Measurements from ENCODE around the gene CCND2.

Gene CCND2

DNA sequence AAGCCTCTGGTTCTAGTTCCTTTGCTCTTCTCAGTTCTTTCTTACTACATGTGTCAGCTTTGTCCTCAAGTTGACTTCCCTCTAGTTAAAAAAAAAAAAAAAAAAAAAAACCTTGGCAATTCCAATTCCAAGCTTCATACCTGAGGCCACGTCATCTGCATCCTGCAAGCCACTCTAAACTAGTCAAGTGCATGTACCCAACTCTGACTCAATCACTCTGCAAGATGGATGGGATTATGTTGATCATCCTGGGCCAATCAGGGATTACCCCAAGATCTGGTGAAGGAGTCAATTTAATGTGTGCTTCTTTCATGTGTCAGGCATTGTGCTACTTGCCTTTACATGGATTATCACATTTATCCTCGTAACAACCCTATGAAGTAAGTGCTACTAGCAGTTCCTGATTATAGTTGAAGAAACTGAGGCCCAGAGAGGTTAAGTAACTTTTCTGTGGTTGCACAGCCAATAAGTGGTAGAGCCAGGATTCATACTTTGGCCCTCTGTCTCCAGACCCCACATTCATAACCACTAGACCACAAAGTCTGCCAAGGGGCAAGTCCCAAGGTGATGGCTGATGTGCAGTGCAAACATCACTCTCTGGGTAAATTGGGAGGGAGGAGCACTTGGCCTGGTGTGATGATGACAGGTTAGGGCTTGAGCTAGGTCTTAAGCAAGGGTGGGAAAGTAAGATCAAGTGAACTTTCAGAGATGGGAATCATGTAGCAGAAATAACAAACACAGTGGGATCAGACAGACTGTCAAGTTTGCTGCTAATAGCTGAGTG is 17.3 kb upstream of the CCND2 start:
- no peak for DNase-seq (ENCODE audit: low read depth, low spot score)

DNA sequence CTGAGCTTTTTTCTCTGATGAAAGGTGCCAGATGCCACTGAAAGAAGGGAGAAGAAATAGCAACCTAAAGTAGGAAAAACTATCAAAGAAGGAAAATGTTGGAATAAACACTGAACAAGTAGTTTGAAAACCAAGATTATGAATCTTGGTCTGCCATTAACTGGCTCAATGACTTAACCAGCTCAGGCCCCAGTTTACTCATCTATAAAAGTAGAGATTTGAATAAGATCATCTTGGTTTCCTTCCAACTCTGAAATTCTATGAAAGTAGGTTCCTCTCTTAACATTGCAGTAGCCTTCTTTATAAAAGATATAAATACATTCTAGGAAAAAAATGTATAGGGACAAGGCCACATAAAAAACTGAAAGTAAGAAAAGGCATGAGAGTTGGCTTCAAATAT is 16.1 kb upstream of the CCND2 start:
- DNase-seq (ENCODE audit: low read depth, low spot score): no peak

DNA sequence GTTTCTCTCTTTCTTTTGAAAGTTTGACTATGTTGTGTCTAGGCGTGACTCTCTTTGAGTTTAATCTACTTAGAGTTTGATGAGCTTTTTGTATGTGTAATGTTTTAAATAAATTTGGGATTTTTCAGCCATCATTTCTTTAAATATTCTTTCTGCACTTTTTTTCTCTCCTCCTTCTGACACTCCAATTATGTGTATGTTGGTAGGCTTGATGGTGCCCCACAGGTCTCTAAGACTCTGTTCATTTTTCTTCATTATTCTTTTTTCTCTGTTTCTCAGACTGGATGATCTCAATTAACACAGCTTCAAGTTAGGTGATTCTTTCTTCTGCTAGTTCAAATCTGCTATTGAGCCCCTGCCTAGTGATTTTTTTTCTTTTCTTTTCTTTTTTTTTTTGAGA is 14.5 kb upstream of the CCND2 start:
- no peak for DNase-seq (ENCODE audit: low read depth, low spot score)

DNA sequence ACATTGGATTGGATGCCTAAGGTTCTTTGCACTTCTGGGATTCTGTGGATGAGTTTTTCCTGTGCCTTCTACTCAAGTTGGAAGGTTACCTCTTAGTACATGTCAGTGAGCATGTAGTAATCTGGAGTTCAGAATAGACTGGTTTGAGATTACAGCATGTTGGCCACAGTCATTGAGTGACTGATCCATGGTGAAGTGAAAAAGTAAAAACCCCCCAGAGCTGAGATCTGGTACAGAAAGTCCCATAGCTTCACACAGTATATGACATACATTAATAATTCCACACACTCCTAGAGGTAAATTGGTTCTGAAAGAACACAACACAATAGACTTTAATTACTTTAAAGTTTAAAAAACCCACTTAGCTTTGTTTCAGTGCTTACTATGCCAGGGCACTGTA is 11.9 kb upstream of the CCND2 start:
- DNase-seq (ENCODE audit: low read depth, low spot score): no peak

DNA sequence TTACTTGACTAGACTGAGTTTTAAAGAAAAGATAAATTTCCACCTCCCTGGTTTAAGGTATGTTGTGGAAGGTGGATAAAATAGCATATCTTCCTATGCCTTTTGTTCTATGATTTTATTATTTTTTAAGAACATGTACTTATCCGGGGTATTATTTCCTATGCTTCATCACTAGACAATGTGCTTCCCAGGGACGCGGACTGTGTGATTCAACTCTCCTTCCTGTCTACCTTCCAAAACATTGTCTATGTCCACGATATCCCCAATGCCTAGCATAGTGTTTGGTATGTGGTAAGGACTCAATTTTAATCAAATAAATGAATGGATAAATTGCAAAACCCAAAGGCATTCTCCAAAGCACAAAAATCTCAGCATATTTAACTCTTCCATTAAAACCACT is 8.3 kb upstream of the CCND2 start:
- DNase-seq (ENCODE audit: low read depth, low spot score): no peak

DNA sequence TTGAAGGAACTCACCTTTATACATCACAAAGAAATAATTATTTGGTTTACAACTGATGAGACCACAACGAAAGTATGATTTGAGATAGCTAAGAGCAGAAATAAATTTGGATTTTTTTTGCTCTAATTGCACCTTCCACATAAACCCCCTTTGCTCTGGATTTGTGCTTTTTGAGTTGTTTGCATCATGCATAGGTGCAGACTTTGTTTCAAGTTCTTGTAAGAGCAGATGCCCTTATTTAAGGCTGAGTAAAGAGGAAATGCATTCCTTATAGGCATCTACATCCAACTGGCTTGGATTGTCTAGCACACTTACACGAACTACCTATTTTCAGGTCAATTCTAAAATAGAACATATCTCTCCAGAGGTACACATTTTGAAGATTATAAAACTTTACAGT is 6.6 kb upstream of the CCND2 start:
- DNase-seq (ENCODE audit: low read depth, low spot score): no peak

DNA sequence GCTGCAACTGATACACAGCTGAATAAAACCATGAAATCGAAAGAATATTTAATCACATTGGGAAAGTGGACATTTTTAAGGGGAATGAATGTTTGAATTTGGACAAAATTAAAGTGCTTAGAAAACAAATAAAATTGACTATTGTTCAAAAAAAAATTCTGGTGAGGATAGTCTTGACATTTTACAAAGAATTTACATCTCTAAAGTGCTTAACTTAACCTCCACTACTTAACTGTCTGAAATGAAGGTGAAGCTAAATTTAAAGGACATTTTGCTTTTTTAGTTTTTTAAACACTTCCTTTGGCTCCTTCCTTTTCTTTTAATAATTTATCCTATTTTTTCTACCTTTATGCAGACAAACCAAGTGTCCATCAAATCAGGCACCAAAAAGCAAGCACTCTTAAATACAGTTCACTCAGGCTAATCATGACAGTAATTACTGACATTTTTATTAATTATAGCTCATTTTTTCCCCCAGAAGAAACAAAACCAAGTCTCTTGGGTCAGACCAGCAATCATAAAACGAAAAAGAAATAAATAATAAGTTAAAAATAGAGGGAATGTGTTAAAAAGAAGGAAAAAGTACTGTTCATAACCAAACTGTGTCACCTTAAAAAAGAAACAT is 5.7 kb upstream of the CCND2 start:
- DNase-seq (ENCODE audit: low read depth, low spot score): no peak

DNA sequence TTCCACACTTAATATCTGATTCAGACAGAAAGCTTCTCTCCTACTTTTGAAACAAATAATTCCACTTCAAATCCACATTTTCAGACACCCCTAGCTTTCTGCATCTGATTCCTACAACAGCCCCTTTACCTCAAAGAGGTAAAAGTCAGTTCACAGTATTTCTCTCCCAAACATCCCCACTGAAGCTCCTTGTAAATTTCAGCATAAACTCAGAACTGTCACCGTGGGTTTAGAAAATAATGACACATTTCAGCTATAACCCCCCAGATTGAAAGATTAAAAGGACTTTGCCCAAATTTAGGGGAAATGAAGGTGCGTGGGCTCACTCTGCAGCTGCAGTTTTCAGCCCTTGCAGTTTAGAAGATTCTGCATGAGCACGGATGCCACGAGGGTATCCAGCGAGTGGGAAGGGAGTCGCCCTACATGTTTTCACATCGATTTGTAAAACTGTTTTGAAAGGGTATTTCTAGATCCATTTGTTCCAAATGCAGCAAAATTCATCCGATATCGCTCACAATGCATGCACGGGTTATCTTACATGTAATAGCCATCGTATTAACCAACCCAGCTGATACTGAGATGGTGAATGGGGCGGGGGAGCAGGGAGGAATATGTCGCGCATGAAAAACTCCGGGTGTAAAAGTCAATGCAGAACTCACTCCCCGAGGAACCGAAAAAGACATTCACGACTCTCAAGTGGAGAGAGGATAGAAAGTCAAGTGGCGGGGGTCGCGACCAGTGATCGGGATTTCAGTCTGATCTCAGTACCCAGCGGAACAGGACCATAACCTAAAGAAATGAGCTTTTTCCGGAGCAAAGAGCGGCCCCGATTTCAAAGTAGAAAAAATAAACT is 5.0 kb upstream of the CCND2 start:
- no peak for DNase-seq (ENCODE audit: low read depth, low spot score)

DNA sequence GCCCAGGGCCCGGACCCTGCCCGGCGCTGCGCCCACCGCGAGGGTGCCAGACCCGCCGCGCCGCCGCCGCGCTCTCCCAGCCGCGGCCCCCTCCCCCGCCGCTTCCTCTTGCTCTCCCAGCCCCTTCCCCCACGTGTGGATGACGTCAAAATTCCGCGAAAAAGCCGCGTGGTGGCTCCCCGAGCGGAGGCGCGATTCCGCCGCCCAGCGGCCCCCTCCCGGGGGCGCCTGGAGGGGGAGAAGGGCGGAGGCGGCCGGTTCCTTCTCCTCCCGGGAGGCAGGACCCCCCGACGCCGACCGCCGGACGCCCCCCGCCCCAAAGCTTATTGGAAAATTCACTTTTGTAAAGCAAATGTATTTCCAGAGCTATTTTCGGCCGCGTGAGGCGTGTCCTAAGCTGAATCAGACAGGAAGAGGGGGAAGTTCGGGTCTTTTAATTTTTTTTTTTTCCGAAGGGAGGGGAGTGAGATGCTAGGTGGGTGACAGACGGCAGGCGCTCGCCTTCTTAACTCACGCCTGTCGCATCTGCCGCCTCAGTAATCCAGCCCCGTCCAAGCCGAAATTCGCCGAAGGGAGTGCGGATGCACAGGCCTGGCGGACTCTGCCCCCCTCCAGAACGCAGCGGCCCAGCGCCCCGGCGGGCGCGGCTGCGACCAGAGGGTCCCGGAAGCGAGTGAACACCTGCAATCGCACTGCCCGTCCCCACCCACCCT is 4.1 kb upstream of the CCND2 start:
- DNase-seq (ENCODE audit: low read depth, low spot score): no peak

DNA sequence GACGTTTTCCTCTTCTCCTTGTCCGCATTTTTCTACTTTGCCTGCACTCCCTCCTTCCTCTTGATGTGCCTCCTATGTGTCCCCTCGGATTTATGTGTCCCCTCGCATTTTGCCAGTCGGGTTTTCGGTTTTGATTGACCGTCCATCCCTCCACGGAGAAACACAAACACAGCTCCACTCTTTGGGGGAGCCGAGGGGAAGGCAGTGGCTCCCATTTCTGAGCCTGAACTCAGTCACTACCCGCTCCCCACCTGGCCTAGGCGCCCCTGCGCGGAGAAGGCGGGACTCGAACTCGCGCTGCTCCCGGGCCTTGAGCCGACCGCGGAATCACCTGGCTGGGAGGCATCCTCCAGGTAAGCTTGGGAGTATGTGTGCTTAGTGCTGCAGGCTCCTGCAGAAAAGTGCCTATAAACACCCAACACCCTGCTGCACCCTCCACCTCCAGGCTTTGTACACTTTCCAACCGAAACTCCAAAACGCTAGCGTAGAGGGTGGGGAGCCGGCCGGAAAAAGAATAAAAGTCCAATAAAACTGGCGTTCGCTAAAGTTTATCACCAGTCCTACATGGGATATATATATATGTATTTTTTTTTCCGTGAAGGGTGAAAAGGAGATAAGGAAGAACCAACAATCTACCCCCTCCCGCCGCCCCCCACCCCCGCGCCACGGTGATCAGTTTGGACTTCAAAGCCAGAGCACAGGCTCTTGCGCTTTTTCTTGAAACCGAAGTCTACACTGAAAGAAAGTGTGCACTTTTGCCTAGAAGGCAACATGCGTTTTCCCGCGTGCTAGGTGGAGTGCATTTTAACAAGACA is 3.3 kb upstream of the CCND2 start:
- DNase-seq (ENCODE audit: low read depth, low spot score): no peak

DNA sequence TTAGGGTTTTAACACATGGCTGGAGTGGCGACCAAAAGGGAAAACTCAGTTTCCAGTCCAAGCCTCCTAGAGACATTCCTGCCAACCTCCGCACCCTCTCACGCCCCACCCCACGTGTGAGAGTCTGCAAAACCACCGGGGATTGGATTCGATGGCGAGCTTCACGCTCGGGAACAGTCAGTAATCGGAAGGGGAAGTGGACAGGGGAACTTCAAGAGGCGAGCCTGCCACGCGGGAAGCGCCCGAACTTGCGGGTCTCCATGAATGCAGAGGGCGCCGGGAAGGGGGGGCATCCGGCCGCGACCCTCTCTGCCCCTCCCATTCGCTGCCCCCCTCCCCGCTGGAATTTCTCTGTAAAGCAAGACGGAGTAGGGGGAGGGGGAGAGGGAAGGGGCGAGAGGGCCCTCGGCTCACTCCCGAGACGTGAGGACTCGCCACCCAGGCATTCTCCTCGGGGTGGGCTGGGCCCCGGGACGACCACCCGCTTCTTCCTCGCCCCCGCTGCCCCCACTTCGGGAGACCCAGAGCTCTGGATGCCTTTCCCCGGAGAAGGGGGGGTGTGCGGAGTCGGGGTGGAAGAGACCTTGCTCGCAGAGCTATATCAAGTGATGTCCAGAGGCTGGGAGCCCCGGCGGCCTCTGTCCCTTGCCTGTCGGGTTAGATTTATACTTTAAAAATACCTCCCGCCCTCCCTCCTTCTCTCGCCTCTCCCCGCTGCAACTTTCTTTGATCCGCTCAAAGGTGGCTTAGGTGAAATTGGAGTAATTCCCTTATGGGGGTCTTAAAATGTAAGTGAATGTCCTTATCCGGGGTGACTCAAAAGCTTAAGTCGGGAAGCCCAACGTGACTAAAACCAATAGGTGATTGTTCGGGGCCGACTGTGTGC is 2.5 kb upstream of the CCND2 start:
- no peak for DNase-seq (ENCODE audit: low read depth, low spot score)

DNA sequence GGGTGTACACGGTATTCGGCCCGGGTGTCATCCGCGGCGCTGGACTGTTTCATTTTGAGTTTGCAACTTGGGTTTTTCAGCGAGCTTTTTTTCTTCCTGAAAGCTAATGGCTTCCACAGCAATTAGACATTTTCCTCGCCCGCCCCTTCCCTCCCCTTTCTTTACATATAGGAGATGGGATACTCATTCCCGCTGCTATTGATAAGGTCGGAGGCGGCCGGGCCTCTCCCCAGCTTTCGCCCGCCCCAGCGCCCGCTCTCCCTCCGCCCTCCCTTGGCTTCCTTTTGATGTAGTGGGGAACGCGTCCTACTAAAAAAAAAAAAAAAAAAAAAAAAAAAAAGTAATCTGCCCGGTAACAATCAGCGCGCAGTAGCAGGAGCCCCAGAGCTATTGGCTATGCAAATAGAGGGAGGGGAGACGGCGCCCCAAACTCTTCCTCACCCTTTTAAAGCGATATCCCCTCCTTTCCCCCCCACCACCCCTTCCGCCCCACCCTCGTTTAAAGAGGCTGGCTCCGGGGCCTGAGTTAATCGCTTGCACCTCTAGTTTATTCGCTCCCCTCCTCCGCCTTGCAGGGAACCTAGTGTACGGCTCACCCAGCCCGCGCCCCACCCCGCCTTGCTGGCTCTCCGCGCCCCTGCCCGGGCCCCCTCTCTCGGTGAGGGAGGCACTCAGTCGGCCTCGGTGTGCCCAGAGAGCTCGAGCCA is 1.7 kb upstream of the CCND2 start:
- DNase-seq (ENCODE audit: low read depth, low spot score): no peak

DNA sequence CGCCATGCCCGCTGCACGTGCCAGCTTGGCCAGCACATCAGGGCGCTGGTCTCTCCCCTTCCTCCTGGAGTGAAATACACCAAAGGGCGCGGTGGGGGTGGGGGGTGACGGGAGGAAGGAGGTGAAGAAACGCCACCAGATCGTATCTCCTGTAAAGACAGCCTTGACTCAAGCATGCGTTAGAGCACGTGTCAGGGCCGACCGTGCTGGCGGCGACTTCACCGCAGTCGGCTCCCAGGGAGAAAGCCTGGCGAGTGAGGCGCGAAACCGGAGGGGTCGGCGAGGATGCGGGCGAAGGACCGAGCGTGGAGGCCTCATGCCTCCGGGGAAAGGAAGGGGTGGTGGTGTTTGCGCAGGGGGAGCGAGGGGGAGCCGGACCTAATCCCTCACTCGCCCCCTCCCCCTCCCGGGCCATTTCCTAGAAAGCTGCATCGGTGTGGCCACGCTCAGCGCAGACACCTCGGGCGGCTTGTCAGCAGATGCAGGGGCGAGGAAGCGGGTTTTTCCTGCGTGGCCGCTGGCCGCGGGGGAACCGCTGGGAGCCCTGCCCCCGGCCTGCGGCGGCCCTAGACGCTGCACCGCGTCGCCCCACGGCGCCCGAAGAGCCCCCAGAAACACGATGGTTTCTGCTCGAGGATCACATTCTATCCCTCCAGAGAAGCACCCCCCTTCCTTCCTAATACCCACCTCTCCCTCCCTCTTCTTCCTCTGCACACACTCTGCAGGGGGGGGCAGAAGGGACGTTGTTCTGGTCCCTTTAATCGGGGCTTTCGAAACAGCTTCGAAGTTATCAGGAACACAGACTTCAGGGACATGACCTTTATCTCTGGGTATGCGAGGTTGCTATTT is 914 bp upstream of the CCND2 start:
- DNase-seq (ENCODE audit: low read depth, low spot score): no peak

DNA sequence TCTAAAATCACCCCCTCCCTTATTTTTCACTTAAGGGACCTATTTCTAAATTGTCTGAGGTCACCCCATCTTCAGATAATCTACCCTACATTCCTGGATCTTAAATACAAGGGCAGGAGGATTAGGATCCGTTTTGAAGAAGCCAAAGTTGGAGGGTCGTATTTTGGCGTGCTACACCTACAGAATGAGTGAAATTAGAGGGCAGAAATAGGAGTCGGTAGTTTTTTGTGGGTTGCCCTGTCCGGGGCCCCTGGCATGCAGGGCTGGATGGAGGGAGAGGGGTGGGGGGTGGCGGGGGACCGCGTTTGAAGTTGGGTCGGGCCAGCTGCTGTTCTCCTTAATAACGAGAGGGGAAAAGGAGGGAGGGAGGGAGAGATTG is 300 bp upstream of the CCND2 start:
- no peak for DNase-seq (ENCODE audit: low read depth, low spot score)

DNA sequence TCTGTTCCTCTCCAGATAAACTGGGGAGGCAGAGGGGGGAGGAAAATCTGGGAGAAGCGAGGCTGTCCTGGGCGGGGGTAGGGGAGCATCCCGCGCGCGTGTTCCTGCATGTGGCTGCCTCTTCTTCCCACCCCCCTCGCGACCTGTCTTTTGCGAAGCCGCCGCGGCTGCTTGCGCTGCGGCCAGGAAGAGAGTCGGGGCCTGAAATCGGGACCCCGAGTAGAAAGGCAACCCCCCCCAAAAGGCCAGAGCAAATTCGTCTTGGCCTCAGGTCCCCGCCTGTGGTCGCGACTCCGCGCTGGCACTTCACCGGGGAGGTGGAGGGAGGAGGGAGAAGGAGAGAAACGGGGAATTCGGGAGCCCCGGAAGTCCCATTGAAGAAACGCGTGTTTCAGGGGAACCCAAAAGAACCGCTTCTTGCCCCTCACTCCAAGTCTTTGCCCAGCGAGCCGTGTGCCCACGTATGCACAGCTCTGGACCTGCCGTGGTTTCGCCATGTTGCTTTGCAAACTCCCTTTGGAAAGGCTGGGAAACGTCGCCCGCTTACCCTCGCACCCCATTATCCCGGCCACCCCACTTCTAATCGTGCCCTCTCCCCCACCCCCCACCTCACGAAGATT is 944 bp downstream of the CCND2 start:
- DNase-seq (ENCODE audit: low read depth, low spot score): no peak

DNA sequence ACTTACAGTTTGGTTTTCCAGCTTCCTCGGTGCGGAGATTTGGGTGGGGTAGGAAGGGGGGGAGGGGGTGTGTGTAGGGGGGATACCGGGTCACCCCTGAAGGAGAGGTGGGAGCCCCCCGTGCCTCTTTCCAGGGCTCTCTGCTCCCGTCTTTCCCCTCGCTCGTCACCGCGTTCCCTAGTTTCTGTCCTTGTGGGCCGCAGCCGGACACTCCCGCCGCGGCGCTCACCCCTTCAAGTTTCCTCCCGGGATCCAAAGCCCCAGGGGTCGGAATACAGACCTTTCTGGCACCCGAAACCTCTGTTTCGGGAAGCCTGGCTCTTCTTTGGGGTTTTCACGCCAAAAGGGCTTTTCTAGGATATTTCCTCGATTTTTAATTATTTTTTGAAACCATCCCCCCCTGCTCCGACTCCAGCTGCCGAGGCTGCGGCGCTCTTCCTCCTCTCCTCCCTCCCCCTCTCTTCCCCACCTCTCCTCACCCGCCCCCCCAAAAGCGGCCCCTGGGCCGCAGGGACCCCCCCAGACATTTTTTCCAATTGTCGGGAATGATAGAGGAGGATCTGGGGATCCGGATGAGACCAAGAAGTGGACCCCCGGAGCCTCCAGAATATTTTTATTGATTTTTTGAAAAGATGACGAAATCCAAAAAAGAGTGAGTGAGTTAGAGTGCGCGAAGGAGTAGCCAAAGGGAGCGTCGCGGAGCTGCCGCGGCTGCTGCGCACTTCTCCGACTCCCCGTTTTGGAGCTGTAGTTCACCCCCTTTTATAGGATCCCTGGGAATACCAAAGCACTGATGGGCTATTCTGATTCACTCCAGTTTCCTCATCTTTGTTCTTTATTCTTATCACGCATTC is 1.7 kb downstream of the CCND2 start:
- no peak for DNase-seq (ENCODE audit: low read depth, low spot score)

DNA sequence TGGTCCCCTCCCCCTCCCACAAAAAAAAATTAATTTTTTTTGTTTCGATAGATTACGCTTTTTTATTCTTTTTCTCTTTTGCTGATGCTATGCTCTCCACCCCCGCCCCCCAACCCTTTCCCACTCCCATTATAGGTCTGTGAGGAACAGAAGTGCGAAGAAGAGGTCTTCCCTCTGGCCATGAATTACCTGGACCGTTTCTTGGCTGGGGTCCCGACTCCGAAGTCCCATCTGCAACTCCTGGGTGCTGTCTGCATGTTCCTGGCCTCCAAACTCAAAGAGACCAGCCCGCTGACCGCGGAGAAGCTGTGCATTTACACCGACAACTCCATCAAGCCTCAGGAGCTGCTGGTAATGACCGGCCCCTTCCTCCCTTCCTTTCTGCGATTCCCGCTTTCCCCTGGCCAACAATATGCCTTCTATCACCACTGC is 2.3 kb downstream of the CCND2 start:
- no peak for DNase-seq (ENCODE audit: low read depth, low spot score)
